ENCODE measurements around the gene TBX1. TPM values are rescaled to one million over a fixed set of nuclear protein-coding genes. Genes with fewer than 3 reads are reported as not detected.

Gene TBX1
- total RNA-seq, 1 donor: not detected

GRCh38 chr22:19762568-19763457, 2.2 kb downstream of the TBX1 start:
- no peak overlapping the region for H3K27ac ChIP-seq (ENCODE audit: low read depth, low read length)
- DNase-seq (ENCODE audit: insufficient read length, low spot score, missing footprints): no peak

GRCh38 chr22:19763458-19764298, 3.1 kb downstream of the TBX1 start:
- no peaks in the 10 kb centered on the region for H3K4me1 ChIP-seq (ENCODE audit: insufficient read depth, low read length)
- no peaks in the 10 kb centered on the region for H3K36me3 ChIP-seq (ENCODE audit: insufficient read depth, low read length)
- H4K20me1 ChIP-seq (ENCODE audit: insufficient read depth, low read length): no peaks in the 10 kb centered on the region
- H3K4me2 ChIP-seq (ENCODE audit: insufficient read depth, low read length): no peak overlapping the region
- DNase-seq (ENCODE audit: insufficient read length, low spot score, missing footprints): no peak
- H3K4me3 ChIP-seq (ENCODE audit: insufficient read depth, low read length): no peak overlapping the region
- H3K27me3 ChIP-seq (ENCODE audit: insufficient read depth, low read length): peaks cover 55% of the 10 kb centered on the region
- no peak overlapping the region for H3K27ac ChIP-seq (ENCODE audit: low read depth, low read length)
- H2AFZ ChIP-seq (ENCODE audit: low read length): no peak overlapping the region
- no peaks in the 10 kb centered on the region for H3K79me2 ChIP-seq (ENCODE audit: insufficient read depth, low read length)
- H3K9me3 ChIP-seq (ENCODE audit: low read depth, low read length): no peaks in the 10 kb centered on the region
- TF ChIP-seq CTCF (IDR thresholded peaks at IDR 0.05; ENCODE audit: extremely low read depth, low read depth, low read length): no peak

More at GRCh38 chr22:19762568-19763457, 2.2 kb downstream of the TBX1 start:
- Histone ChIP-seq H2AFZ (ENCODE audit: low read length) (no peak overlapping the region), H3K4me2 (ENCODE audit: insufficient read depth, low read length) (no peak overlapping the region), H3K4me3 (ENCODE audit: insufficient read depth, low read length) (no peak overlapping the region), H4K20me1 (ENCODE audit: insufficient read depth, low read length) (no peaks in the 10 kb centered on the region), H3K27me3 (ENCODE audit: insufficient read depth, low read length) (peaks cover 59% of the 10 kb centered on the region), H3K36me3 (ENCODE audit: insufficient read depth, low read length) (no peaks in the 10 kb centered on the region), H3K79me2 (ENCODE audit: insufficient read depth, low read length) (no peaks in the 10 kb centered on the region), H3K9me3 (ENCODE audit: low read depth, low read length) (no peaks in the 10 kb centered on the region), H3K4me1 (ENCODE audit: insufficient read depth, low read length) (no peaks in the 10 kb centered on the region)
- no peak for TF ChIP-seq CTCF (IDR thresholded peaks at IDR 0.05; ENCODE audit: extremely low read depth, low read depth, low read length)

GRCh38 chr22:19764299-19764593, 3.7 kb downstream of the TBX1 start:
- peaks cover 52% of the 10 kb centered on the region for H3K27me3 ChIP-seq (ENCODE audit: insufficient read depth, low read length)
- H3K9me3 ChIP-seq (ENCODE audit: low read depth, low read length): no peaks in the 10 kb centered on the region
- no peak overlapping the region for H3K4me3 ChIP-seq (ENCODE audit: insufficient read depth, low read length)
- no peak overlapping the region for H2AFZ ChIP-seq (ENCODE audit: low read length)
- no peaks in the 10 kb centered on the region for H4K20me1 ChIP-seq (ENCODE audit: insufficient read depth, low read length)
- no peak for TF ChIP-seq CTCF (IDR thresholded peaks at IDR 0.05; ENCODE audit: extremely low read depth, low read depth, low read length)
- H3K4me1 ChIP-seq (ENCODE audit: insufficient read depth, low read length): no peaks in the 10 kb centered on the region
- no peaks in the 10 kb centered on the region for H3K36me3 ChIP-seq (ENCODE audit: insufficient read depth, low read length)
- no peak overlapping the region for H3K4me2 ChIP-seq (ENCODE audit: insufficient read depth, low read length)
- no peak overlapping the region for H3K27ac ChIP-seq (ENCODE audit: low read depth, low read length)
- DNase-seq (ENCODE audit: insufficient read length, low spot score, missing footprints): no peak
- no peaks in the 10 kb centered on the region for H3K79me2 ChIP-seq (ENCODE audit: insufficient read depth, low read length)
